ENCODE data around the gene HES6. TPM values are rescaled to one million over a fixed set of nuclear protein-coding genes. Genes with fewer than 3 reads are reported as not detected.

HES6 gene
- total and polyA plus RNA-seq, 2 experiments from 2014 or later: 8.8 to 11.2 TPM

DNA sequence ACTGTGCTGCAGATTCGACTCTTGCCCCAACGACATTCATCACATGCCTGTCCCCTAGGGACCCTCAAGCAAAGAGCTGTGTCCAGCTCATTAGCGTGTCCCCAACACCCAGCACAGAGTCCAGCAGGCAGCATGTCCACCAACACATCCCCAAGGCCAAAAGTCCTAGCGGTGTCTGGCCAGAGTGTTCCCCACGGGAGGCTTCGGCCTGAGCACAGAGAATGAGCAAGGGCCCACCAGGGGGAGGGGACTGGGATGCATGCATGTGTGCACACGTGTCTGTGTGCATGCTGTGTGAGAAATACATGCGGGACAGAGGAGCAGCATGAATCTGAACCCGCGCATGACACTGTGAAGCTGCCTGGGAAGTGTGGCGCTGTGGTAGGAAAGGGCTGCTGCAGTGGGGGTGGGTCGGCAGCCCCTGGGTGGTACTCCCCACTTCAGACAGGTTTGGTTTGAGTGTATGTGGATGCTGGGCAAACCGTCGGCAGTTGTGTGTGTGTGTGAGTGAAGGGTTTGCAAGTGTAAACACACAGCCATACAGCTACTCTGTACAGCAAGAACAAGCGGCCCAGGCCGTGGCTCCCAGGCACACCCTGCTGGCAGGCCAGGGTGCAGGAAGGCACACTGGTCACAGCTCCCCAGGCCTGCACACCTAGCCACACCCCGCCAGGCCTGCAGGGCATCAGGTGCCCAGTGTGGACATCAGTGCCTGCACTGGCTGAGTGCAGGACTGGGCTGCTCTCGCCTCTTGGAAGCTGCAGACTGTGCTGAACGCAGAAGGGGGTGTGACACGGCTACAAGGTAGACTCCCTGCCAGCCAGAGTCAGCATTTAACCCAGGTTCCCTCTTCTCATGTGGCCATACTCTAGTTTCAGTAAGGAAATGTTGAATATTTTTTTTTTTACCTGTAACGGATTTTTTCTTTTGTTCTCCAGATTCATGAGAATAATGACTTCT is 19.5 kb upstream of the HES6 start:
- Histone ChIP-seq H3K27ac (no peak overlapping the region), H3K4me3 (no peak overlapping the region), H3K36me3 (no peaks in the 10 kb centered on the region), H3K27me3 (no peaks in the 10 kb centered on the region), H3K9me3 (ENCODE audit: low read depth) (no peaks in the 10 kb centered on the region), H3K4me1 (ENCODE audit: low read depth) (peaks cover 10% of the 10 kb centered on the region)
- no peak for DNase-seq (ENCODE audit: low read depth in 1 of 2, low spot score in 1 of 2)
- peak; percentile 15 for TF ChIP-seq CTCF (IDR thresholded peaks at IDR 0.05; ENCODE audit: low read depth, low read length)

DNA sequence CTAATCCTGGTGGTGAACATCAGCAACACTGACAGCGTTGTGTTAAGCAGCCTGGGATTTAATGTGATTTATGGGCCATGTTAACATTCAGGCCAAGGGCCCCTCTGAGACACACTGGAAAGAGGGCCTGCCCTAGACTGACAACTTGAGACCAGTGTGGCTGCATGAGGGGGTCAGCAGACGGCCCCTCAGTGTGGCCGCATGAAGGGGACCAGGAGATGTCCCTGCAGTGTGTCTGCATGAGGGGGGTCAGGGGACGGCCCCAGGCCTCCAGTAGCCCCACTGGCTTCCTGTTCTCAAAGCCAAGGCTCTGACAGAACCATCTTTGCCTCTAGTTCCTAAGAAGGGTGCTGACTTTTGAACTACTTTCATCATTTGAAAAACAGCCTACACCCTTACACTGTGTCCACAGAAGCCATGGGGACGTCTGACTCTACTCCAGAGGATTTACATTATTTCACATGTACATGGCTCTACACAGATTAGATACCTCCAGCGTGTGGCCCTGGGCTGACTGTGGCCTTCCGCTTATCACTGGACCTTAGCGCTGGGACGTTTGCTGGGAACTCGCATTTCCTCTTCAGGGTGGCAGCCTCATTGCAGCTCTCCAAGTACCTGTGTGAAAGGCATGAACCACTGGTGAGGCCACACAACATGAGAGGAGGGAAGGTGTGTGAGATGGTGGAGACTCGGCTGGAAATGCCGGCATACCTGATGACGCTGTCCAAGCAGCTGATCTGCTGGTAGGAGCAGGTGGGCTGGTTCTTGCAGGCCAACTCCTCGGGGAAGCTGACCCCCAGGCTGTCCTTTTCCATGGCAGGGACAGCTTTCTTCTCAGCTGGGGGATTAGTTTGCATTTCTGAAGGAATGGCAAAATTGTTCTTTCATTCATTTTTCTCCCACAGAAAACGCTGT is 18.2 kb upstream of the HES6 start:
- Histone ChIP-seq H3K4me1 (ENCODE audit: low read depth) (peaks cover 10% of the 10 kb centered on the region), H3K27ac (no peak overlapping the region), H3K36me3 (no peaks in the 10 kb centered on the region), H3K4me3 (no peak overlapping the region), H3K9me3 (ENCODE audit: low read depth) (no peaks in the 10 kb centered on the region), H3K27me3 (no peaks in the 10 kb centered on the region)
- DNase-seq (ENCODE audit: low read depth in 1 of 2, low spot score in 1 of 2): no peak
- no peak for TF ChIP-seq CTCF (IDR thresholded peaks at IDR 0.05; ENCODE audit: low read depth, low read length)

GRCh38 chr2:238256594-238257104 is 16.8 kb upstream of the HES6 start:
- Histone ChIP-seq H3K9me3 (ENCODE audit: low read depth) (no peaks in the 10 kb centered on the region), H3K4me1 (ENCODE audit: low read depth) (peaks cover 9% of the 10 kb centered on the region), H3K27ac (no peak overlapping the region), H3K4me3 (no peak overlapping the region), H3K27me3 (no peaks in the 10 kb centered on the region), H3K36me3 (no peaks in the 10 kb centered on the region)
- peak; percentile 76 for TF ChIP-seq CTCF (IDR thresholded peaks at IDR 0.05; ENCODE audit: low read depth, low read length)
- DNase-seq (ENCODE audit: low read depth in 1 of 2, low spot score in 1 of 2): peak; percentile 78 to 92

GRCh38 chr2:238256111-238256510 is 16.3 kb upstream of the HES6 start:
- Histone ChIP-seq H3K4me3 (no peak overlapping the region), H3K4me1 (ENCODE audit: low read depth) (peaks cover 6% of the 10 kb centered on the region), H3K27ac (no peak overlapping the region), H3K9me3 (ENCODE audit: low read depth) (no peaks in the 10 kb centered on the region), H3K36me3 (no peaks in the 10 kb centered on the region), H3K27me3 (no peaks in the 10 kb centered on the region)
- no peak for TF ChIP-seq CTCF (IDR thresholded peaks at IDR 0.05; ENCODE audit: low read depth, low read length)
- DNase-seq (ENCODE audit: low read depth in 1 of 2, low spot score in 1 of 2): no peak

DNA sequence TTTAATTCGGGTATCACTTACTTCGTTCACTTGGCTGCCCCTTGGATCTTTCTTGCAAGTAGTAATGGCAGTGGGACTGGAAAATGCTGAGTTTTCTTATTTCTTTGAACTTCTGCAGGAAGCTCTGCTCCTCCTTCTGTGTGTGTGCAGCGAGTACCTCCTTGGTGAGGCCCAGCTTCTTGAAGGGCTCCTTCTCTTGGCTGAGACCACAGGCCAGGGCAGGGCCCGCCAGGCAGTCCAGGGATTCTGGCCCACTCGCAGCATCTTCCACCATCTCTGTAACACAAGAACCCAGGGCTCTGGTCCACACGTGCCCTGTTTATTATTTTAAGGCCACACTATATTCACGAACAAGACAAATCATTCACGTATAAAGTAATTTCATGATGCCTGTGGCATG is 15.8 kb upstream of the HES6 start:
- peaks cover 3% of the 10 kb centered on the region for H3K4me1 ChIP-seq (ENCODE audit: low read depth)
- H3K27ac ChIP-seq: no peak overlapping the region
- no peaks in the 10 kb centered on the region for H3K27me3 ChIP-seq
- H3K4me3 ChIP-seq: no peak overlapping the region
- H3K36me3 ChIP-seq: no peaks in the 10 kb centered on the region
- no peak for TF ChIP-seq CTCF (IDR thresholded peaks at IDR 0.05; ENCODE audit: low read depth, low read length)
- no peak for DNase-seq (ENCODE audit: low read depth in 1 of 2, low spot score in 1 of 2)
- no peaks in the 10 kb centered on the region for H3K9me3 ChIP-seq (ENCODE audit: low read depth)

All from cardiac muscle cell (in vitro differentiated cells and primary cell).